Endothelial cell of umbilical vein (primary cell): ENCODE measurements around the gene USP17L10.
"Not testable (repeated sequence)": the region's sequence is repeated elsewhere in the genome, so short reads cannot be mapped to it uniquely, and the experiment has no call there.

ENCODE experiments used
- CTCF ChIP-seq, 2 donors: IDR thresholded peaks; 1 replicate in 1 of 2; 2 replicates in 1 of 2; pipeline ENCODE4 v1.5.1; 2011; ENCODE audit warnings: low read length in 2 of 2, mild to moderate bottlenecking in 2 of 2, moderate library complexity in 2 of 2, control low read depth in 1 of 2, inconsistent platforms in 1 of 2, low read depth in 1 of 2; ENCODE audit not compliant: insufficient read depth in 1 of 2; ENCODE audit errors: extremely low read depth in 1 of 2
- EZH2 ChIP-seq: IDR thresholded peaks from 2 replicates; pipeline ENCODE4 v1.6.1; 2012; ENCODE audit warnings: borderline replicate concordance, low read depth, mild to moderate bottlenecking, moderate library complexity, low read length, inconsistent platforms; ENCODE audit not compliant: severe bottlenecking
- FOS ChIP-seq: IDR thresholded peaks from 2 replicates; pipeline ENCODE4 v1.6.1; 2011; ENCODE audit warnings: mild to moderate bottlenecking, low read length, moderate library complexity, borderline replicate concordance; ENCODE audit not compliant: insufficient read depth
- GATA2 ChIP-seq: IDR thresholded peaks from 2 replicates; pipeline ENCODE4 v1.7.0; 2011; ENCODE audit warnings: low read depth, mild to moderate bottlenecking, moderate library complexity, mixed read lengths, low read length; ENCODE audit not compliant: insufficient read length, insufficient read depth
- JUN ChIP-seq: IDR thresholded peaks from 2 replicates; pipeline ENCODE4 v1.6.1; 2011; ENCODE audit warnings: borderline replicate concordance, low read depth; ENCODE audit not compliant: insufficient read length, insufficient read depth
- POLR2A ChIP-seq: IDR thresholded peaks from 2 replicates; pipeline ENCODE4 v1.6.1; 2012; ENCODE audit warnings: low read depth, mild to moderate bottlenecking, control low read depth, low read length
- TF ChIP-seq, protein P1 (sequence below): IDR thresholded peaks from 2 replicates; pipeline ENCODE4 v1.6.1; 2011; ENCODE audit not compliant: insufficient read depth, insufficient read length

GRCh38 chr4:9234085-9234484 is 23.6 kb downstream of the USP17L10 start, which contains the start of gene USP17L15:
- TF ChIP-seq JUN; POLR2A; CTCF (IDR thresholded peaks at IDR 0.05; ENCODE audit: extremely low read depth in 1 of 2, insufficient read depth in 1 of 2, low read depth in 1 of 2, low read length in 2 of 2); GATA2; EZH2; FOS: not testable (repeated sequence)
- TF ChIP-seq, protein P1, sequence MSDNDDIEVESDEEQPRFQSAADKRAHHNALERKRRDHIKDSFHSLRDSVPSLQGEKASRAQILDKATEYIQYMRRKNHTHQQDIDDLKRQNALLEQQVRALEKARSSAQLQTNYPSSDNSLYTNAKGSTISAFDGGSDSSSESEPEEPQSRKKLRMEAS = not testable (repeated sequence)
